Mucosa of descending colon (tissue), 3 donors: Measurements from ENCODE around the gene SPTSSB. TPM values are rescaled to one million over a fixed set of nuclear protein-coding genes. Genes with fewer than 3 reads are reported as not detected.

Source experiments
- ATAC-seq: fragments of 200-7000 bp; cut with Tn5 transposase; one replicate; pipeline ENCODE4 v1.9.1; 2020; ENCODE audit warnings: mild to moderate bottlenecking, moderate library complexity
- DNase-seq, 3 donors: peaks; one replicate each; pipeline ENCODE4 v3.0.0-alpha.2; 2020
- H3K36me3 ChIP-seq: fragments of 200-600 bp; one replicate; pipeline ENCODE4 v1.8.0; 2021; ENCODE audit warnings: low read depth, mild to moderate bottlenecking
- H3K4me1 ChIP-seq: fragments of 200-600 bp; one replicate; pipeline ENCODE4 v1.8.0; 2021; ENCODE audit warnings: low read depth, mild to moderate bottlenecking
- H3K4me3 ChIP-seq: fragments of 200-600 bp; one replicate; pipeline ENCODE4 v1.8.0; 2021; ENCODE audit warnings: mild to moderate bottlenecking
- H3K9me3 ChIP-seq: fragments of 200-600 bp; one replicate; pipeline ENCODE4 v1.8.0; 2021; ENCODE audit warnings: mild to moderate bottlenecking
- CTCF ChIP-seq: fragments of 200-600 bp; IDR thresholded peaks from one replicate; pipeline ENCODE4 v1.8.0; 2022; ENCODE audit warnings: antibody characterized with exemption, mild to moderate bottlenecking
- intact Hi-C, 2 donors: fragments of 100-400 bp; cut with DNase I in 1 of 2; cut with micrococcal nuclease in 1 of 2; formaldehyde crosslinking; loops; one replicate each; pipeline versions ENCODE4 v1.11.0 to v1.11.1; 2022; cut with DNase I, micrococcal nuclease
- total RNA-seq, 3 donors: library from RNA; stranded (reverse); fragmentation: NEBNext Ultra II Directional in 2 of 3; extraction: Animal tissue kit (Norgen Biotek cat#: 25700) in 2 of 3; gene quantifications; one replicate each; pipeline versions ENCODE4 v1.2.1 to v1.2.4, GENCODE V29; 2021 to 2023
- donor health status: DM: no; HTN: no; CAD: no; lungs with moderate emphysema.
- donor health status: DM: no; HTN: no; CAD: no.
- donor health status: DM: no; HTN: yes; CAD: no.

SPTSSB gene
- total RNA-seq, 3 donors from 2014 or later: 0.65 to 1.9 (median 0.66) TPM

GRCh38 chr3:161295325-161295724, 76.0 kb downstream of the SPTSSB start:
- Histone ChIP-seq H3K4me3 (no peak overlapping the region), H3K4me1 (no peaks in the 10 kb centered on the region), H3K9me3 (peaks cover 5% of the 10 kb centered on the region), H3K36me3 (no peaks in the 10 kb centered on the region)
- intact Hi-C loops: no loop called here
- no peak for ATAC-seq
- no peak for DNase-seq
- TF ChIP-seq CTCF: no peak

Other genes with a start within 250 kb of the SPTSSB start
- gene NMD3, start 150.2 kb downstream of the SPTSSB start, total RNA-seq: 10 to 100 TPM; 31.3 to 47.9 (median 36.5) TPM
- gene OTOL1, start 125.3 kb upstream of the SPTSSB start, total RNA-seq: not detected